Measurements from ENCODE around the gene UBE4B. TPM values are rescaled to one million over a fixed set of nuclear protein-coding genes. Genes with fewer than 3 reads are reported as not detected.

UBE4B gene
- total RNA-seq, 1 donor from 2014 or later, result 66.7 TPM

DNA sequence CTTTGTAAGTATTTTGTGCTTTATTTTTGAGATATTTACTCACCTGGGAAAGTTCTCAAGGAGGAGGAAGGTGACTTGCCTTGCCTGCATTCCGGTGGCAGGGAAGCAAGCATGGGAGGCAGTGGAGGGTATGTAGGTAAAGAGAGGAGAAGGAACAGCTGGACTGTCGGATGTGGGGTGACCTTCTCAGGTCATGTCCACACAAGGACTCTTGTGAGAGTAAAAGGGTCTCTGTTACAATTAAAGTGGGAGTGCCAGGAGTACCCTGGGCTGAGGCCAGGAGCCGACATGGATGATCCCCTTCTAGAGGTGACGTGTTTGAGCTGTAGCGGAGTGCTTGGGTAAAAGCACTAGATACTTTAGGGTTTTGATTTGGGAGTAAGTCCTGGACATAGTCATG lies 25.0 kb downstream of the UBE4B start:
- no peak for DNase-seq (ENCODE audit: low spot score)
- H3K27me3 Mint-ChIP-seq (ENCODE audit: insufficient read depth, low read depth), result no peaks in the 10 kb centered on the region
- no peaks in the 10 kb centered on the region for H3K27me3 ChIP-seq
- peaks cover 11% of the 10 kb centered on the region for H3K4me1 ChIP-seq
- no peak overlapping the region for H3K27ac ChIP-seq
- no peak overlapping the region for H3K27ac Mint-ChIP-seq
- no peak overlapping the region for H3K9ac ChIP-seq
- H3K4me2 ChIP-seq, result no peak overlapping the region
- H3K36me3 ChIP-seq, result no peaks in the 10 kb centered on the region
- peaks cover 43% of the 10 kb centered on the region for H4K20me1 ChIP-seq (ENCODE audit: low read depth)
- no peak overlapping the region for H3K4me3 ChIP-seq
- peaks cover 97% of the 10 kb centered on the region for H3K79me2 ChIP-seq (ENCODE audit: low read depth)
- peaks cover 3% of the 10 kb centered on the region for H3F3A ChIP-seq (ENCODE audit: low read depth)
- TF ChIP-seq EZH2 (IDR thresholded peaks at IDR 0.05) (no peak), EZH2phosphoT487 (IDR thresholded peaks at IDR 0.05) (no peak)
- H3K4me1 Mint-ChIP-seq, result peaks cover 14% of the 10 kb centered on the region
- H3K9me3 ChIP-seq (ENCODE audit: low read depth), result no peaks in the 10 kb centered on the region
- no peak overlapping the region for H2AFZ ChIP-seq (replicated peaks)
- H3K36me3 Mint-ChIP-seq, result peaks cover 15% of the 10 kb centered on the region
- H3K4me3 Mint-ChIP-seq, result no peak overlapping the region
- no peaks in the 10 kb centered on the region for H3K9me3 Mint-ChIP-seq

DNA sequence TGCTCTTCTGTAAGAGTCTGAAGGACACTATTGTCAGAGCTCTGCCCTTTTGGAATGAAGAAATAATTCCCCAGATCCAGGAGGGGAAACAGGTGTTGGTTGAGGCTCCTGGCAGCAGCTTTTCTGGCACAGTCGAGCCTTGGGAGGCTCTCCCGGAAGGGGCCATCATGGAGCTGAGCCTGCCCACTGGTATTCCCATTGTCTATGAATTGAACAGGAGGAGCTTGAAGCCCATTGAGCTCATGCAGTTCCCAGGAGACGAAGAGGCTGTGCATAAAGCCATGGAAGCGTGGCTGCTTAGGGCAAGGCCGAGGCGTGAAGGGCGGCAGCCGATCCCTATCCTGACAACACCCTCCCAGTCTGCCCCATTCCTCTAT lies 26.6 kb downstream of the UBE4B start:
- peaks cover 98% of the 10 kb centered on the region for H3K79me2 ChIP-seq (ENCODE audit: low read depth)
- H3K36me3 ChIP-seq, result no peaks in the 10 kb centered on the region
- no peaks in the 10 kb centered on the region for H3K27me3 ChIP-seq
- peak; percentile 34 for DNase-seq (ENCODE audit: low spot score)
- H4K20me1 ChIP-seq (ENCODE audit: low read depth), result peaks cover 54% of the 10 kb centered on the region
- H3K9me3 ChIP-seq (ENCODE audit: low read depth), result no peaks in the 10 kb centered on the region
- peak overlapping the region; percentile 66 for H3K27ac ChIP-seq
- Mint-ChIP-seq H3K4me1 (peaks cover 18% of the 10 kb centered on the region), H3K27ac (no peak overlapping the region), H3K9me3 (no peaks in the 10 kb centered on the region), H3K36me3 (peaks cover 8% of the 10 kb centered on the region), H3K4me3 (no peak overlapping the region), H3K27me3 (ENCODE audit: insufficient read depth, low read depth) (no peaks in the 10 kb centered on the region)
- no peak overlapping the region for H2AFZ ChIP-seq (replicated peaks)
- H3K4me2 ChIP-seq, result peak overlapping the region; percentile 43
- TF ChIP-seq EZH2 (IDR thresholded peaks at IDR 0.05) (no peak), EZH2phosphoT487 (IDR thresholded peaks at IDR 0.05) (no peak)
- TF ChIP-seq, protein P1, sequence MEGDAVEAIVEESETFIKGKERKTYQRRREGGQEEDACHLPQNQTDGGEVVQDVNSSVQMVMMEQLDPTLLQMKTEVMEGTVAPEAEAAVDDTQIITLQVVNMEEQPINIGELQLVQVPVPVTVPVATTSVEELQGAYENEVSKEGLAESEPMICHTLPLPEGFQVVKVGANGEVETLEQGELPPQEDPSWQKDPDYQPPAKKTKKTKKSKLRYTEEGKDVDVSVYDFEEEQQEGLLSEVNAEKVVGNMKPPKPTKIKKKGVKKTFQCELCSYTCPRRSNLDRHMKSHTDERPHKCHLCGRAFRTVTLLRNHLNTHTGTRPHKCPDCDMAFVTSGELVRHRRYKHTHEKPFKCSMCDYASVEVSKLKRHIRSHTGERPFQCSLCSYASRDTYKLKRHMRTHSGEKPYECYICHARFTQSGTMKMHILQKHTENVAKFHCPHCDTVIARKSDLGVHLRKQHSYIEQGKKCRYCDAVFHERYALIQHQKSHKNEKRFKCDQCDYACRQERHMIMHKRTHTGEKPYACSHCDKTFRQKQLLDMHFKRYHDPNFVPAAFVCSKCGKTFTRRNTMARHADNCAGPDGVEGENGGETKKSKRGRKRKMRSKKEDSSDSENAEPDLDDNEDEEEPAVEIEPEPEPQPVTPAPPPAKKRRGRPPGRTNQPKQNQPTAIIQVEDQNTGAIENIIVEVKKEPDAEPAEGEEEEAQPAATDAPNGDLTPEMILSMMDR (IDR thresholded peaks at IDR 0.05), result no peak
- peaks cover 3% of the 10 kb centered on the region for H3F3A ChIP-seq (ENCODE audit: low read depth)
- peaks cover 11% of the 10 kb centered on the region for H3K4me1 ChIP-seq
- no peak overlapping the region for H3K4me3 ChIP-seq
- H3K9ac ChIP-seq, result no peak overlapping the region

DNA sequence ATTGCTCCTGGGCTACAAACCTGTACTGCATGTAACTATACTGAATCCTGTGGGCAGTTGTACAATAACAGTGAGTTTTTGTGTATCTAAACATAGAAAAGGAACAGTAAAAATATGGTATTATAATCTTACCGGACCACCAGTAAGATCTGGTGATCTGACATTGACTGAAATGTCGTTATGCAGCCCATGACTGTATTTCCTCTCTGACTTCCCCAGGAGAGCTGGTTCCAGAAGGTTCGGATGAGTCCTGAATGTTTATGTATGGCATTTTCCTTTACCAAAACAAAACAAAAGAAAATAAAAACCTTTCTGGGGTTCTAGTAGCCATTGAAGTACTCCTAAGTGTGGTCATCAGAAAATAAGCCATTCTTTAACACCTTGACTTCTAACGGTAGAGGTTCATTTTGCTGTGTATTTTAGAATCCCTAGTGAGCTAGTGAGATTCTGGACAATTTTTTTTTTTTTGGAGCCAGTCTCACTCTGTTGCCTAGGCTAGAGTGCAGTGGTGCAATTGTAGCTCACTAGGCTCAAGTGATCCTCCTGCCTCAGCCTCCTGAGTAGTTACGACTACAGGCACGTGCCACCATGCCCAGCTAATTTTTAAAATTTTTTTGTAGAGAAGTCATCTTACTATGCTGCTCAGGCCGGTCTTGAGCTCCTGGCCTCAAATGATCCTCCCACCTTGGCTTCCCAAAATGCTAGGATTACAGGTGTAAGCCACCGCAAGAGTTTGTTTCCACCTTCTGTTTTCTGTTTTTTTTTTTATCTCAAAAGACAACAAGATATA lies 27.7 kb downstream of the UBE4B start:
- Histone ChIP-seq H2AFZ (replicated peaks) (no peak overlapping the region), H3K36me3 (no peaks in the 10 kb centered on the region), H4K20me1 (ENCODE audit: low read depth) (peaks cover 57% of the 10 kb centered on the region), H3K4me1 (peaks cover 14% of the 10 kb centered on the region), H3K4me3 (no peak overlapping the region), H3F3A (ENCODE audit: low read depth) (peaks cover 3% of the 10 kb centered on the region), H3K9ac (no peak overlapping the region), H3K27me3 (no peaks in the 10 kb centered on the region), H3K27ac (no peak overlapping the region), H3K9me3 (ENCODE audit: low read depth) (no peaks in the 10 kb centered on the region), H3K4me2 (no peak overlapping the region), H3K79me2 (ENCODE audit: low read depth) (peaks cover 97% of the 10 kb centered on the region)
- no peak for DNase-seq (ENCODE audit: low spot score)
- peaks cover 6% of the 10 kb centered on the region for H3K36me3 Mint-ChIP-seq
- H3K4me1 Mint-ChIP-seq, result peaks cover 21% of the 10 kb centered on the region
- H3K9me3 Mint-ChIP-seq, result no peaks in the 10 kb centered on the region
- H3K27me3 Mint-ChIP-seq (ENCODE audit: insufficient read depth, low read depth), result no peaks in the 10 kb centered on the region
- H3K27ac Mint-ChIP-seq, result no peak overlapping the region
- TF ChIP-seq EZH2phosphoT487 (IDR thresholded peaks at IDR 0.05) (no peak), EZH2 (IDR thresholded peaks at IDR 0.05) (no peak)
- TF ChIP-seq, protein P1 (IDR thresholded peaks at IDR 0.05), result no peak
- H3K4me3 Mint-ChIP-seq, result no peak overlapping the region

DNA sequence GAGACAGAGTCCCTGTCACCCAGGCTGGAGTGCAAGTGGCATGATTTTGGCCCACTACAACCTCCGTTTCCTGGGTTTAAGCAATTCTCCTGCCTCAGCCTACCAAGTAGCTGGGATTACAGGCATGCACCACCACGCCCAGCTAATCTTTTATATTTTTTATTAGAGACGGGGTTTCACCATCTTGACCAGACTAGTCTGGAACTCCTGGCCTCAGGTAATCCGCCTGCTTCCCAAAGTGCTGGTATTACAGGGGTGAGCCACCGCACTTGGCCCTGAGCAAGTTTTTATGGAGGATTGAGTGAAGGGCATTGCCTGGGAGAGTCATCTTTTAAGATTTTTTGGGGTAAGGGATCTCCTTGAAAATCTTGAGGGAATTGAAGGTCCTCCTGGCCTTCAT lies 28.5 kb downstream of the UBE4B start:
- no peak overlapping the region for H3K4me2 ChIP-seq
- H3K9me3 ChIP-seq (ENCODE audit: low read depth), result no peaks in the 10 kb centered on the region
- Mint-ChIP-seq H3K36me3 (peaks cover 6% of the 10 kb centered on the region), H3K9me3 (no peaks in the 10 kb centered on the region), H3K27ac (no peak overlapping the region), H3K4me3 (no peak overlapping the region), H3K27me3 (ENCODE audit: insufficient read depth, low read depth) (no peaks in the 10 kb centered on the region), H3K4me1 (peaks cover 21% of the 10 kb centered on the region)
- no peaks in the 10 kb centered on the region for H3K27me3 ChIP-seq
- H3K36me3 ChIP-seq, result no peaks in the 10 kb centered on the region
- DNase-seq (ENCODE audit: low spot score), result no peak
- H3K9ac ChIP-seq, result no peak overlapping the region
- peaks cover 51% of the 10 kb centered on the region for H4K20me1 ChIP-seq (ENCODE audit: low read depth)
- no peak overlapping the region for H2AFZ ChIP-seq (replicated peaks)
- no peak overlapping the region for H3K4me3 ChIP-seq
- H3K27ac ChIP-seq, result no peak overlapping the region
- peaks cover 97% of the 10 kb centered on the region for H3K79me2 ChIP-seq (ENCODE audit: low read depth)
- H3F3A ChIP-seq (ENCODE audit: low read depth), result peaks cover 3% of the 10 kb centered on the region
- TF ChIP-seq, protein P1 (IDR thresholded peaks at IDR 0.05), result no peak
- TF ChIP-seq EZH2 (IDR thresholded peaks at IDR 0.05) (no peak), EZH2phosphoT487 (IDR thresholded peaks at IDR 0.05) (no peak)
- H3K4me1 ChIP-seq, result peaks cover 16% of the 10 kb centered on the region
